Measurements from ENCODE around the gene SPTLC3. TPM values are rescaled to one million over a fixed set of nuclear protein-coding genes. Genes with fewer than 3 reads are reported as not detected.
A peak's percentile ranks its signal among the peaks of the same experiment; 100 is the strongest.

Gene SPTLC3
- total and polyA plus RNA-seq, 2 of the 13 experiments (the other 11 are each of a cell fraction or from before 2014, with no cell fraction given): 20.5 to 95.6 TPM

- TF ChIP-seq, protein P1, sequence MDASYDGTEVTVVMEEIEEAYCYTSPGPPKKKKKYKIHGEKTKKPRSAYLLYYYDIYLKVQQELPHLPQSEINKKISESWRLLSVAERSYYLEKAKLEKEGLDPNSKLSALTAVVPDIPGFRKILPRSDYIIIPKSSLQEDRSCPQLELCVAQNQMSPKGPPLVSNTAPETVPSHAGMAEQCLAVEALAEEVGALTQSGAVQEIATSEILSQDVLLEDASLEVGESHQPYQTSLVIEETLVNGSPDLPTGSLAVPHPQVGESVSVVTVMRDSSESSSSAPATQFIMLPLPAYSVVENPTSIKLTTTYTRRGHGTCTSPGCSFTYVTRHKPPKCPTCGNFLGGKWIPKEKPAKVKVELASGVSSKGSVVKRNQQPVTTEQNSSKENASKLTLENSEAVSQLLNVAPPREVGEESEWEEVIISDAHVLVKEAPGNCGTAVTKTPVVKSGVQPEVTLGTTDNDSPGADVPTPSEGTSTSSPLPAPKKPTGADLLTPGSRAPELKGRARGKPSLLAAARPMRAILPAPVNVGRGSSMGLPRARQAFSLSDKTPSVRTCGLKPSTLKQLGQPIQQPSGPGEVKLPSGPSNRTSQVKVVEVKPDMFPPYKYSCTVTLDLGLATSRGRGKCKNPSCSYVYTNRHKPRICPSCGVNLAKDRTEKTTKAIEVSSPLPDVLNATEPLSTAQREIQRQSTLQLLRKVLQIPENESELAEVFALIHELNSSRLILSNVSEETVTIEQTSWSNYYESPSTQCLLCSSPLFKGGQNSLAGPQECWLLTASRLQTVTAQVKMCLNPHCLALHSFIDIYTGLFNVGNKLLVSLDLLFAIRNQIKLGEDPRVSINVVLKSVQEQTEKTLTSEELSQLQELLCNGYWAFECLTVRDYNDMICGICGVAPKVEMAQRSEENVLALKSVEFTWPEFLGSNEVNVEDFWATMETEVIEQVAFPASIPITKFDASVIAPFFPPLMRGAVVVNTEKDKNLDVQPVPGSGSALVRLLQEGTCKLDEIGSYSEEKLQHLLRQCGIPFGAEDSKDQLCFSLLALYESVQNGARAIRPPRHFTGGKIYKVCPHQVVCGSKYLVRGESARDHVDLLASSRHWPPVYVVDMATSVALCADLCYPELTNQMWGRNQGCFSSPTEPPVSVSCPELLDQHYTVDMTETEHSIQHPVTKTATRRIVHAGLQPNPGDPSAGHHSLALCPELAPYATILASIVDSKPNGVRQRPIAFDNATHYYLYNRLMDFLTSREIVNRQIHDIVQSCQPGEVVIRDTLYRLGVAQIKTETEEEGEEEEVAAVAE (CRISPR knock-in tag; IDR thresholded peaks at IDR 0.05; ENCODE audit: borderline replicate concordance): 0 out of 2 replicates have a peak, but pooled peaks have one; percentile 65
- TF ChIP-seq PCBP1 (IDR thresholded peaks at IDR 0.05; ENCODE audit: borderline replicate concordance, low read depth, low read length): no peak
- no peak for TF ChIP-seq NCOA1 (CRISPR knock-in tag; IDR thresholded peaks at IDR 0.05)
- TF ChIP-seq JDP2 (CRISPR knock-in tag; IDR thresholded peaks at IDR 0.05; ENCODE audit: borderline replicate concordance): no peak
- no peak for TF ChIP-seq ZNF720 (CRISPR knock-in tag; IDR thresholded peaks at IDR 0.05)
- TF ChIP-seq CHD2 (IDR thresholded peaks at IDR 0.05; ENCODE audit: low read depth, low read length): no peak
- TF ChIP-seq ZNF572 (CRISPR knock-in tag; IDR thresholded peaks at IDR 0.05): no peak
- no peak for TF ChIP-seq ZNF224 (CRISPR knock-in tag; IDR thresholded peaks at IDR 0.05)
- no peak for TF ChIP-seq GPBP1L1 (CRISPR knock-in tag; IDR thresholded peaks at IDR 0.05)
- no peak for TF ChIP-seq ZNF260 (CRISPR knock-in tag; IDR thresholded peaks at IDR 0.05; ENCODE audit: borderline replicate concordance, low read depth)
- TF ChIP-seq ZBTB38 (CRISPR knock-in tag; IDR thresholded peaks at IDR 0.05): no peak
- TF ChIP-seq, protein P2, sequence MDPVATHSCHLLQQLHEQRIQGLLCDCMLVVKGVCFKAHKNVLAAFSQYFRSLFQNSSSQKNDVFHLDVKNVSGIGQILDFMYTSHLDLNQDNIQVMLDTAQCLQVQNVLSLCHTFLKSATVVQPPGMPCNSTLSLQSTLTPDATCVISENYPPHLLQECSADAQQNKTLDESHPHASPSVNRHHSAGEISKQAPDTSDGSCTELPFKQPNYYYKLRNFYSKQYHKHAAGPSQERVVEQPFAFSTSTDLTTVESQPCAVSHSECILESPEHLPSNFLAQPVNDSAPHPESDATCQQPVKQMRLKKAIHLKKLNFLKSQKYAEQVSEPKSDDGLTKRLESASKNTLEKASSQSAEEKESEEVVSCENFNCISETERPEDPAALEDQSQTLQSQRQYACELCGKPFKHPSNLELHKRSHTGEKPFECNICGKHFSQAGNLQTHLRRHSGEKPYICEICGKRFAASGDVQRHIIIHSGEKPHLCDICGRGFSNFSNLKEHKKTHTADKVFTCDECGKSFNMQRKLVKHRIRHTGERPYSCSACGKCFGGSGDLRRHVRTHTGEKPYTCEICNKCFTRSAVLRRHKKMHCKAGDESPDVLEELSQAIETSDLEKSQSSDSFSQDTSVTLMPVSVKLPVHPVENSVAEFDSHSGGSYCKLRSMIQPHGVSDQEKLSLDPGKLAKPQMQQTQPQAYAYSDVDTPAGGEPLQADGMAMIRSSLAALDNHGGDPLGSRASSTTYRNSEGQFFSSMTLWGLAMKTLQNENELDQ (CRISPR knock-in tag; IDR thresholded peaks at IDR 0.05; ENCODE audit: borderline replicate concordance): no peak
- no peak; the same call in 1 of the 2 replicates for TF ChIP-seq ZFP90 (CRISPR knock-in tag; IDR thresholded peaks at IDR 0.05; ENCODE audit: borderline replicate concordance)
- no peak for TF ChIP-seq ZNF180 (CRISPR knock-in tag; IDR thresholded peaks at IDR 0.05; ENCODE audit: borderline replicate concordance, low read depth)
- TF ChIP-seq ERF (CRISPR knock-in tag; IDR thresholded peaks at IDR 0.05): peak; percentile 75
- TF ChIP-seq, protein P3, sequence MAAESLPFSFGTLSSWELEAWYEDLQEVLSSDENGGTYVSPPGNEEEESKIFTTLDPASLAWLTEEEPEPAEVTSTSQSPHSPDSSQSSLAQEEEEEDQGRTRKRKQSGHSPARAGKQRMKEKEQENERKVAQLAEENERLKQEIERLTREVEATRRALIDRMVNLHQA (CRISPR knock-in tag; IDR thresholded peaks at IDR 0.05): 0 out of 2 replicates have a peak, but pooled peaks have one; percentile 21
- 0 out of 2 replicates have a peak, but pooled peaks have one; percentile 38 for TF ChIP-seq ZNF800 (CRISPR knock-in tag; IDR thresholded peaks at IDR 0.05)
- no peak for TF ChIP-seq TMF1 (CRISPR knock-in tag; IDR thresholded peaks at IDR 0.05; ENCODE audit: low read depth)
- no peak for TF ChIP-seq U2AF2 (IDR thresholded peaks at IDR 0.05; ENCODE audit: low read depth, low read length)
- no peak for TF ChIP-seq ZNF383 (CRISPR knock-in tag; IDR thresholded peaks at IDR 0.05; ENCODE audit: borderline replicate concordance)
Observed at GRCh38 chr20:13089950-13090469, 81.2 kb downstream of the SPTLC3 start (continued).
